ENCODE data around the gene PIK3CB.

- TF ChIP-seq CTCF (conservative IDR thresholded peaks at IDR 0.05; ENCODE audit: low read depth, low read length) (no peak), EZH2 (IDR thresholded peaks at IDR 0.05; ENCODE audit: borderline replicate concordance, low read depth, low read length, poor library complexity, severe bottlenecking) (no peak)
These were observed 117.4 kb downstream of the PIK3CB start for GRCh38 chr3:138717348-138717747.

Measured in A673 (cell line).